Psoas muscle (tissue), 8 donors: ENCODE measurements around the gene MNT. TPM values are rescaled to one million over a fixed set of nuclear protein-coding genes. Genes with fewer than 3 reads are reported as not detected.

Source experiments
- ATAC-seq, 4 donors: fragments of 200-7000 bp; cut with Tn5 transposase; one replicate each; pipeline ENCODE4 v1.9.1; 2020; ENCODE audit warnings: moderate library complexity in 3 of 4, mild to moderate bottlenecking in 2 of 4
- DNase-seq, 2 donors: peaks; one replicate each; pipeline ENCODE4 v3.0.0-alpha.2; 2020
- H3K27ac ChIP-seq: fragments of 200-600 bp; one replicate; pipeline ENCODE4 v1.8.0; 2022
- H3K27me3 ChIP-seq, 3 donors: fragments of 200-600 bp in 1 of 3; one replicate each; pipeline versions ENCODE4 v1.6.1 to v1.8.0; 2013 to 2022; ENCODE audit warnings: low read length in 2 of 3, mild to moderate bottlenecking in 2 of 3, moderate library complexity in 1 of 3; ENCODE audit not compliant: insufficient read depth in 3 of 3
- H3K36me3 ChIP-seq, 2 donors: fragments of 200-600 bp in 1 of 2; one replicate each; pipeline versions ENCODE4 v1.6.1 to v1.8.0; 2013 to 2022; ENCODE audit warnings: low read depth in 1 of 2, mild to moderate bottlenecking in 1 of 2, moderate library complexity in 1 of 2; ENCODE audit not compliant: insufficient read depth in 1 of 2
- H3K4me1 ChIP-seq: fragments of 200-600 bp; one replicate; pipeline ENCODE4 v1.8.0; 2022
- H3K4me3 ChIP-seq: fragments of 200-600 bp; one replicate; pipeline ENCODE4 v1.8.0; 2022; ENCODE audit warnings: mild to moderate bottlenecking
- H3K9me3 ChIP-seq: fragments of 200-600 bp; one replicate; pipeline ENCODE4 v1.8.0; 2022
- WGBS, 3 donors: extraction: QIAGEN DNeasy Blood & Tissue Kit; methylation state at CpG; one replicate each; pipeline versions ENCODE4 v1.1.6 to v1.1.7; 2013; 5-methylcytosine and 5-hydroxymethylcytosine counted together
- intact Hi-C, 2 donors: fragments of 100-400 bp; cut with DNase I; formaldehyde crosslinking; loops; one replicate each; pipeline versions ENCODE4 v1.11.0 to v1.14.2; 2022
- polyA plus RNA-seq, 3 donors: library from polyadenylated mRNA; stranded (reverse); fragments of 200-250 nt; gene quantifications; one replicate each; pipeline ENCODE4 v1.2.3, GENCODE V29; 2013
- total RNA-seq, 4 donors: library from RNA; stranded (reverse); fragmentation: NEBNext Ultra II Directional in 2 of 4; extraction: Animal tissue kit (Norgen Biotek cat#: 25700) in 2 of 4; gene quantifications; one replicate each; pipeline versions ENCODE4 v1.2.1 to v1.2.4, GENCODE V29; 2021 to 2023
- TF ChIP-seq, protein P1 (sequence below): fragments of 200-600 bp; IDR thresholded peaks from one replicate; pipeline ENCODE4 v1.8.0; 2022; ENCODE audit warnings: antibody characterized with exemption
- donor health status: healthy with polysubstance abuse.
- donor health status: DM: no; HTN: no; CAD: no; lungs with moderate emphysema.
- donor health status: Bipolar disorder and iron deficiency.
- donor health status: healthy.
- donor health status: DM: yes; HTN: yes; CAD: no.
- donor health status: DM: no; HTN: no; CAD: no.
- donor health status: DM: no; HTN: no; CAD: no.
- donor health status: DM: yes; HTN: yes; CAD: no.

Gene MNT
- total and polyA plus RNA-seq, 7 donors, result 2.5 to 11.7 (median 7.0) TPM

DNA sequence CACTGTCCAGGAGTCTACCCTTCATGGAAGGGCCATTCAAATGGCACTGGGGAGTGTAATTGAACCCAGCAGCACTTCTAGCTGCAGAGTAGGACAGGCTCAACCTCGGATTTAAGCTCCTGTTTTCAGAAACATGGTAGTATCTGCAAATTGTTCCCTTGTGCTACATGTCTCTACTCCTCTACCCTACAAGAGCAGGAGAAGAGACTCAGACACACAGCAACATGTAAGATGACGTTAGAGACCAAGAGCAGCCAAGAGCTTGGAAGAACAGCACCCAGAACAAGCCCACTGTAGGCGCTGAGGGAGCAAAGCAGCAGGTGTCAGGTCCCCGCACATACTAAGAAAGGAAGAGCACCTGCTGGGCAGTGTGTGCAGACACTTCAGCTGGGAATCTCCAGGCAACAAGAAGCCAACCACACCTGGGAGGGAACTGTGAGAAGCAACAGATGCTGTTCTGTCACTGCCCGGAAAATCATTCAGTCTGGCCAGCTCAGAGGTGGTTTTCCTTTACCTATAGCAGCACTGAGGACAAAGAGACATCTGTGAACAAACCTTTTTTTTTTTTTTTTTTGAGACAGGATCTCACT, 35.6 kb upstream of the MNT start:
- ATAC-seq (no peak), DNase-seq (no peak)
- Histone ChIP-seq H3K4me1 (no peaks in the 10 kb centered on the region), H3K9me3 (no peaks in the 10 kb centered on the region), H3K36me3 (peaks cover 11 to 79% of the 10 kb centered on the region in 2 donors), H3K27ac (no peak overlapping the region), H3K27me3 (no peaks in the 10 kb centered on the region), H3K4me3 (no peak overlapping the region)
- 62 to 70% (median 65%) methylated on average over 5 of the region's 5 CpGs for WGBS, 3 donors
- intact Hi-C loops, result no loop called here
- TF ChIP-seq, protein P1, sequence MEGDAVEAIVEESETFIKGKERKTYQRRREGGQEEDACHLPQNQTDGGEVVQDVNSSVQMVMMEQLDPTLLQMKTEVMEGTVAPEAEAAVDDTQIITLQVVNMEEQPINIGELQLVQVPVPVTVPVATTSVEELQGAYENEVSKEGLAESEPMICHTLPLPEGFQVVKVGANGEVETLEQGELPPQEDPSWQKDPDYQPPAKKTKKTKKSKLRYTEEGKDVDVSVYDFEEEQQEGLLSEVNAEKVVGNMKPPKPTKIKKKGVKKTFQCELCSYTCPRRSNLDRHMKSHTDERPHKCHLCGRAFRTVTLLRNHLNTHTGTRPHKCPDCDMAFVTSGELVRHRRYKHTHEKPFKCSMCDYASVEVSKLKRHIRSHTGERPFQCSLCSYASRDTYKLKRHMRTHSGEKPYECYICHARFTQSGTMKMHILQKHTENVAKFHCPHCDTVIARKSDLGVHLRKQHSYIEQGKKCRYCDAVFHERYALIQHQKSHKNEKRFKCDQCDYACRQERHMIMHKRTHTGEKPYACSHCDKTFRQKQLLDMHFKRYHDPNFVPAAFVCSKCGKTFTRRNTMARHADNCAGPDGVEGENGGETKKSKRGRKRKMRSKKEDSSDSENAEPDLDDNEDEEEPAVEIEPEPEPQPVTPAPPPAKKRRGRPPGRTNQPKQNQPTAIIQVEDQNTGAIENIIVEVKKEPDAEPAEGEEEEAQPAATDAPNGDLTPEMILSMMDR, result no peak

DNA sequence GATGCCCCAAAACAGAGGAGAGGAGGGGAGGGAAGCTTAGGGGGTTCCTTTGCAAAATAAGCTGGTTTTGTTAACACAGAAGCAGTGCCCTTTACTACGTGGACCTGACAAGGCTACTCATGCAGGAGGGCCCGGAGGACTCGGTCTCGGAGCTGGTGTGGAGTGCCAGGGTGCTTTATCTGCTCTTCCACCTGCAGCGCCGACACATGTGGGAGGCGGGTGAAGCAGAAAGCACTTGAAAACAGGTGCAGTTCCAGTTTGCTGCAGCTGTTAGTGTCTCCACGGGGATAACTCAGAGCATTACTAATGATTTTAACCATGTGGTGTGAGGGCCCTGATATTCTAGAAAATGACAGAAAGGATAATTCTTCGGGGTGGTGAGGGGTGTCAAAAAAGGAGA, 35.0 kb upstream of the MNT start:
- intact Hi-C loops, result no loop called here
- DNase-seq (no peak), ATAC-seq (no peak)
- Histone ChIP-seq H3K4me3 (no peak overlapping the region), H3K36me3 (peaks cover 11 to 79% of the 10 kb centered on the region in 2 donors), H3K27me3 (no peaks in the 10 kb centered on the region), H3K27ac (no peak overlapping the region), H3K9me3 (no peaks in the 10 kb centered on the region), H3K4me1 (no peaks in the 10 kb centered on the region)
- TF ChIP-seq, protein P1, result no peak
- 47 to 58% (median 57%) methylated on average over 9 of the region's 9 CpGs for WGBS, 3 donors

DNA sequence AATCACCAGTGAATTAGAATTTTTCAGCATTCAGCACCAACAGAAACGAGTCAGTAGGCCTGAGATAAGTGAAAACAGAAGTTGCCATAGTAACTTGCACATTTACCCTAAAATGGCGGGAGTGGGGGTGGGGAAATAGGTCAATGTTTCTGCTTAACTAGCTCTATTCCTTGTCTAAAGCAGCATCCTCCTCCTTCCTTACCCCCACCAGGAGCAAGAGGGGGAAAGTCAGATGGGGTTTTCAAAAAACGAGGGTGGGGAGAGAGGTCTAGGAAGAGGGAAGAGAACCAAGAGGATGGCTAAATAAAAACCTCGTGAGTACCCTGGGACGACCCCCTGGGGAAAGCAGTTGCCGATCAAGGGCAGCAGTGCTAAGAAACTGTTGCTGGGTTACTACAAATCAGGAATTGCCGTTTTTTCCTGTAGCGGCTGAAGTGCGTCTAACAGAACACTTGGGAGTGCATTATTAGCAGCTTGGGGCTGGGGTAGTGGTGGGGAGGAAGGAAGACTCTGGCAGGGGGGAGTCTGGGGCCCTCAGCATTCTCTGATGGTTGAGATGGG, 34.4 kb upstream of the MNT start:
- intact Hi-C loops, result no loop called here
- TF ChIP-seq, protein P1, result no peak
- whole genome bisulfite sequencing, 3 donors, result 50 to 56% (median 53%) methylated on average over 9 of the region's 9 CpGs
- Histone ChIP-seq H3K9me3 (no peaks in the 10 kb centered on the region), H3K27me3 (no peaks in the 10 kb centered on the region), H3K4me1 (no peaks in the 10 kb centered on the region), H3K4me3 (no peak overlapping the region), H3K36me3 (peaks cover 11 to 73% of the 10 kb centered on the region in 2 donors), H3K27ac (no peak overlapping the region)
- no peak for DNase-seq
- ATAC-seq, result no peak

DNA sequence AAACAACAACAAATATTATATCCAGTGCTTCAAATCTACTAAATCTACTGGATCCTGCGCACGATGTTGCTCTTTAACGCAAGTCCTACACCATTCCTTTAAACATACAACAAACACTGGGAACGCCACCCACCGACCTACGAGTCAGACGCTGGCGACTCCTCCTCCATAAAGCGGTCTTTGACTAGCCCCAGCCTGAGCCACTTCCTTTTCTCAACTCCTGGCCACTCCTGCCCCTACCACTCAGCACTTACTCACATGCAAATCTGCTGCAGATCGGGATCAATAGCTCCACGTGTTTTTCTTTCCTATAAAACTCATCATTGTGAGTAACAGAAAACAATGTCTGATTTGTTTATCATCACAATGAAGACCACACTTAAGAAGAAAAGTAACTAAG, 32.8 kb upstream of the MNT start:
- Histone ChIP-seq H3K4me1 (no peaks in the 10 kb centered on the region), H3K36me3 (peaks cover 9 to 57% of the 10 kb centered on the region in 2 donors), H3K27ac (no peak overlapping the region), H3K4me3 (no peak overlapping the region), H3K27me3 (no peaks in the 10 kb centered on the region), H3K9me3 (no peaks in the 10 kb centered on the region)
- WGBS, 3 donors, result 80 to 91% (median 91%) methylated on average over 11 of the region's 11 CpGs
- no peak for ATAC-seq
- no peak for DNase-seq
- intact Hi-C loops, result no loop called here
- TF ChIP-seq, protein P1, result no peak

DNA sequence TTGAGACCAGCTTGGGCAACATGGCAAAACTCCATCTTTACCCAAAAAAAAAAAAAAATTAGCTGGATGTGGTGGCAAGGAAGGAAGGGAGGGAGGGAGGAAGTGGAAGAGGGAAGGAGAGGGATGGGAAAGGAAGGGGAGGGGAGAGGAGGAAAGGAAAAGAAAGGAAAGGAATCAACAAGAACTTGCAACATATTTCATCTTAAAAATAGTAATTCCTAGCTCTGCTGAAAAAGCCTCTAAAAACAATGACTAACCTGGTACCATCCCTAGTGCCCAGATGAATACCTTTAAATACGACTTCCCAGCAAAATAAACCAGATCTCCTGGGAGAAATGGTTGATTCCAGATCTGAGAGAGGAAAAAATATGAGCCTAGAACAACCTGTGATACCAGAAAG, 27.1 kb upstream of the MNT start:
- no peak overlapping the region for H3K4me3 ChIP-seq
- 92 to 97% (median 92%) methylated on average over 1 of the region's 1 CpG for WGBS, 3 donors
- TF ChIP-seq, protein P1, result no peak
- DNase-seq (no peak), ATAC-seq (no peak)
- peaks cover 4% of the 10 kb centered on the region for H3K4me1 ChIP-seq
- H3K9me3 ChIP-seq, result no peaks in the 10 kb centered on the region
- peaks cover 0 to 7% of the 10 kb centered on the region in 2 donors for H3K36me3 ChIP-seq
- intact Hi-C loops, result loop anchor here in 1 of 2 donors (10.0 kb wide), 1 partner anchor 577 kb away; no protein-coding TSS in a partner anchor
- no peaks in the 10 kb centered on the region for H3K27me3 ChIP-seq
- H3K27ac ChIP-seq, result no peak overlapping the region
